ENCODE measurements around the gene SLIRP. TPM values are rescaled to one million over a fixed set of nuclear protein-coding genes. Genes with fewer than 3 reads are reported as not detected.

Gene SLIRP
- total and polyA plus RNA-seq, 7 donors, result 129 to 578 (median 185) TPM

DNA sequence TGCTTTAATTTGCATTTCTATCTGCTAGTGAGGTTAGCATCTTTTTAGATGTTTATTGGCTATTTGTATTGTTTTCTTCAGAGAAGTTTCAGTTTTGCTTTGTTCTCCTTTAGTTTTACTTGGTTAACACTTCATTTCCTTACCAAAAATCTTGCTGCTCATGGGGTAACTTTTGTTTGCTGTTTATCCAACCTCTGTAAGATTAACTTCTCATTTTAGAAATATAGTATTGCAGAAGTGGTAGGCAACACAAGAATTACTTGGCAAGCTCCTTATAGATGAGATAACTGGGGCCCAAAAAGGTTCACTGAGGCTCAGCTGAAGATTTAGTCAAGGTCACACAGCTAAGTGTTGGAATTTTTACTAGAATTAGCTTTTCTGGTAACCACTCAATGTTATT is 40.6 kb upstream of the SLIRP start:
- intact Hi-C loops (cut with DNase I), result no loop called here
- DNase-seq, result no peak
- H3K9me3 ChIP-seq, result no peaks in the 10 kb centered on the region
- H3K4me3 ChIP-seq, result no peak overlapping the region
- no peak for ATAC-seq
- TF ChIP-seq, protein P1, sequence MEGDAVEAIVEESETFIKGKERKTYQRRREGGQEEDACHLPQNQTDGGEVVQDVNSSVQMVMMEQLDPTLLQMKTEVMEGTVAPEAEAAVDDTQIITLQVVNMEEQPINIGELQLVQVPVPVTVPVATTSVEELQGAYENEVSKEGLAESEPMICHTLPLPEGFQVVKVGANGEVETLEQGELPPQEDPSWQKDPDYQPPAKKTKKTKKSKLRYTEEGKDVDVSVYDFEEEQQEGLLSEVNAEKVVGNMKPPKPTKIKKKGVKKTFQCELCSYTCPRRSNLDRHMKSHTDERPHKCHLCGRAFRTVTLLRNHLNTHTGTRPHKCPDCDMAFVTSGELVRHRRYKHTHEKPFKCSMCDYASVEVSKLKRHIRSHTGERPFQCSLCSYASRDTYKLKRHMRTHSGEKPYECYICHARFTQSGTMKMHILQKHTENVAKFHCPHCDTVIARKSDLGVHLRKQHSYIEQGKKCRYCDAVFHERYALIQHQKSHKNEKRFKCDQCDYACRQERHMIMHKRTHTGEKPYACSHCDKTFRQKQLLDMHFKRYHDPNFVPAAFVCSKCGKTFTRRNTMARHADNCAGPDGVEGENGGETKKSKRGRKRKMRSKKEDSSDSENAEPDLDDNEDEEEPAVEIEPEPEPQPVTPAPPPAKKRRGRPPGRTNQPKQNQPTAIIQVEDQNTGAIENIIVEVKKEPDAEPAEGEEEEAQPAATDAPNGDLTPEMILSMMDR (IDR thresholded peaks at IDR 0.05), result no peak
- H3K36me3 ChIP-seq (ENCODE audit: insufficient read depth in 1 of 2, low read depth in 1 of 2), result peaks cover 0 to 5% of the 10 kb centered on the region in 2 donors
- no peaks in the 10 kb centered on the region for H3K4me1 ChIP-seq
- H3K27me3 ChIP-seq (ENCODE audit: insufficient read depth in 3 of 3, low read length in 2 of 3), result no peaks in the 10 kb centered on the region
- no peak overlapping the region for H3K27ac ChIP-seq

DNA sequence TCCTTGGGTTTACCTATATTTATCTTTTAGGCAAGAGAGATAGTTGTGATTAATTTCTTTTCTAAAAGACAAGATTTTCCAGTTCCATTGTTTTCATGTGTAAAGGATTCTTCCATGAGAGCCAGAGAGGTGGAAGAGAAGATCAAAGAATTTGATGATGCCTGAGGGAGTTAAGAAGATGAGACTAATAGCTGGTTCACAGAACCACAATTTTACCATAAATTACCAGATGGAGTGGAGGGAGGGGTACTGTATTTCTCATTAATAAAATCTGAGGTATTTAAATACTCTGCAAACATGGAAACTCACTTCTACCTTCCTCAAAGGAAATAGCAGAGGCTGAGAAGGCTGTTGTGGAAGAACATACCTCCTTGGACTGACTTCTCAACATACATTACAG is 34.7 kb upstream of the SLIRP start:
- no peaks in the 10 kb centered on the region for H3K9me3 ChIP-seq
- DNase-seq (no peak), ATAC-seq (no peak)
- intact Hi-C loops (cut with DNase I), result no loop called here
- H3K4me1 ChIP-seq, result no peaks in the 10 kb centered on the region
- no peak overlapping the region for H3K4me3 ChIP-seq
- no peaks in the 10 kb centered on the region for H3K27me3 ChIP-seq (ENCODE audit: insufficient read depth in 3 of 3, low read length in 2 of 3)
- H3K36me3 ChIP-seq (ENCODE audit: insufficient read depth in 1 of 2, low read depth in 1 of 2), result peaks cover 3 to 59% of the 10 kb centered on the region in 2 donors
- TF ChIP-seq, protein P1 (IDR thresholded peaks at IDR 0.05), result no peak
- H3K27ac ChIP-seq, result no peak overlapping the region

DNA sequence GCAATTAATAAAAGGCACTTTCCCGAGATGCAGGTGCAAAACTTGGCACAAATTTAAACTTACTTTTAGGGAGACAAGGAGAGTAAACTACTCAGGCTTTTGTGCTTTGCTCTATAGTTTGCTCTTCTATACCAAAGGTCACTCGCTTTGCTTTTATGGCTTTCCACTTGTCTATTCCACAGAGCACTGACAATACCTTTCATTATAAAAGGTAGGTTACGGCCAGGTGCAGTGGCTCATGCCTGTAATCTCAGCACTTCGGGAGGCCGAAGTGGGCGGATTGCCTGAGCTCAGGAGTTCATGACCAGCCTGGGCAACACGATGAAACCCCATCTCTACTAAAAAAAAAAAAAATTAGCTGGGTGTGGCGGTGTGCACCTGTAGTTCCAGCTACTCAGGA is 33.0 kb upstream of the SLIRP start:
- Histone ChIP-seq H3K9me3 (no peaks in the 10 kb centered on the region), H3K4me1 (no peaks in the 10 kb centered on the region), H3K27me3 (ENCODE audit: insufficient read depth in 3 of 3, low read length in 2 of 3) (no peaks in the 10 kb centered on the region), H3K36me3 (ENCODE audit: insufficient read depth in 1 of 2, low read depth in 1 of 2) (peaks cover 3 to 76% of the 10 kb centered on the region in 2 donors), H3K27ac (no peak overlapping the region), H3K4me3 (no peak overlapping the region)
- WGBS, 3 donors, result 82 to 93% (median 91%) methylated on average over 8 of the region's 8 CpGs
- TF ChIP-seq, protein P1 (IDR thresholded peaks at IDR 0.05), result no peak
- DNase-seq (no peak), ATAC-seq (no peak)
- intact Hi-C loops (cut with DNase I), result no loop called here

DNA sequence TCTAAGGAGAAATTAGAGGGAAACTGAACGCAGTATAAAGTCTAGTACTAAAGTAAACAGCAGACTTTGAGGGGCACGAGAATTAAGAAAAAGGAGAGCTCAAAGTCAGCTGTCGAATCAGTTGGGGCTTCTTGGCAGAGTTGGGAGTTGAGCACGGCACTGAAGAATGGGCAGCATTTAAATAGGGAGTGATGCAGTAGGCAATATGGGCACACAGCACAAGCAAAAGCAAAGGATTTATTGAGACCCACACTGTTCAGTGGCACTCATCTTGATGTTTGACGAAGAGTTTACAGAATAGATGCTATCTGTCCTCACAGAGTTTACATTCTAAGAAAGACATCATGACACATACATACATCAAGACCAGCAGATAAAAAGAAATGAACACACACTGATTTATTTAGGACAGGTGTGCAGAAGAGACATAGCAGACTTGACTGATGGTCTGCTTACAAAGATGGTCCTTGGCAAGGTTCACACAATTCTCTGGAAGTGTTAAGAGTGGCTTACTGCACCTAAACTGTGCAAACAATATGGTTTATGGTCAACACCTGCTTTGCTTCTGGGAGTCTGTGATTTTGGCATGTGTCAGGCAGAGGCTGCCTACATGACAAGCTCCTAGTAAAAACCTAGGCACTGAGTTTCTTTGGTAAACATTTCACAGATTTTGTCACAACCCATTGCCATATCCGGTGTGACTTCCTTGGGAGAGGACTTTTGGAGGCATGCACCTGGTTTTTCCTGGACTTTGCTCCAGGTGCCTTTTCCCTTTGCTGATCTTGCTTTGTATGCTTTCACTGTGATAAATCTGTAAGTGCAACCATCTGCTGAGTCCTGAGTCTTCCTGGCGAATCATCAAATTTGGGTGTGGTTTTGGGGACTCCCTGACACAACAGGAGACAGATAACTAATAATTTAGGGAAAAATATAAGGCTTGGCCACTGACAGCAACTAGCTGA is 26.4 kb upstream of the SLIRP start:
- no peak for DNase-seq
- Histone ChIP-seq H3K27ac (peak overlapping the region; percentile 67), H3K27me3 (ENCODE audit: insufficient read depth in 3 of 3, low read length in 2 of 3) (no peaks in the 10 kb centered on the region), H3K4me1 (peaks cover 17% of the 10 kb centered on the region), H3K36me3 (ENCODE audit: insufficient read depth in 1 of 2, low read depth in 1 of 2) (peaks cover 0 to 50% of the 10 kb centered on the region in 2 donors), H3K4me3 (no peak overlapping the region), H3K9me3 (no peaks in the 10 kb centered on the region)
- TF ChIP-seq, protein P1 (IDR thresholded peaks at IDR 0.05), result no peak
- ATAC-seq, result peak; percentile 55 to 71 (median 62)
- 62 to 73% (median 63%) methylated on average over 7 of the region's 7 CpGs for WGBS, 3 donors
- intact Hi-C loops (cut with DNase I), result no loop called here
